Renal pelvis (tissue), 12 donors: Measurements from ENCODE around the gene PLEKHA6. TPM values are rescaled to one million over a fixed set of nuclear protein-coding genes. Genes with fewer than 3 reads are reported as not detected.

Source experiments
- DNase-seq: peaks from one replicate; pipeline ENCODE4 v3.0.0-alpha.2; 2013
- long read RNA-seq, 16 experiments: transcript quantifications; one replicate each; lab custom pipeline, GENCODE V29; 2026
- polyA plus RNA-seq, 3 donors: library from polyadenylated mRNA; unstranded; fragments of 120-200 nt; gene quantifications; one replicate each; pipeline ENCODE4 v1.2.1, GENCODE V29; 2013; ENCODE audit not compliant: insufficient read length in 3 of 3

Gene PLEKHA6, protein sequence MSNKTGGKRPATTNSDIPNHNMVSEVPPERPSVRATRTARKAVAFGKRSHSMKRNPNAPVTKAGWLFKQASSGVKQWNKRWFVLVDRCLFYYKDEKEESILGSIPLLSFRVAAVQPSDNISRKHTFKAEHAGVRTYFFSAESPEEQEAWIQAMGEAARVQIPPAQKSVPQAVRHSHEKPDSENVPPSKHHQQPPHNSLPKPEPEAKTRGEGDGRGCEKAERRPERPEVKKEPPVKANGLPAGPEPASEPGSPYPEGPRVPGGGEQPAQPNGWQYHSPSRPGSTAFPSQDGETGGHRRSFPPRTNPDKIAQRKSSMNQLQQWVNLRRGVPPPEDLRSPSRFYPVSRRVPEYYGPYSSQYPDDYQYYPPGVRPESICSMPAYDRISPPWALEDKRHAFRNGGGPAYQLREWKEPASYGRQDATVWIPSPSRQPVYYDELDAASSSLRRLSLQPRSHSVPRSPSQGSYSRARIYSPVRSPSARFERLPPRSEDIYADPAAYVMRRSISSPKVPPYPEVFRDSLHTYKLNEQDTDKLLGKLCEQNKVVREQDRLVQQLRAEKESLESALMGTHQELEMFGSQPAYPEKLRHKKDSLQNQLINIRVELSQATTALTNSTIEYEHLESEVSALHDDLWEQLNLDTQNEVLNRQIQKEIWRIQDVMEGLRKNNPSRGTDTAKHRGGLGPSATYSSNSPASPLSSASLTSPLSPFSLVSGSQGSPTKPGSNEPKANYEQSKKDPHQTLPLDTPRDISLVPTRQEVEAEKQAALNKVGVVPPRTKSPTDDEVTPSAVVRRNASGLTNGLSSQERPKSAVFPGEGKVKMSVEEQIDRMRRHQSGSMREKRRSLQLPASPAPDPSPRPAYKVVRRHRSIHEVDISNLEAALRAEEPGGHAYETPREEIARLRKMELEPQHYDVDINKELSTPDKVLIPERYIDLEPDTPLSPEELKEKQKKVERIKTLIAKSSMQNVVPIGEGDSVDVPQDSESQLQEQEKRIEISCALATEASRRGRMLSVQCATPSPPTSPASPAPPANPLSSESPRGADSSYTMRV
- polyA plus RNA-seq = 10 to 100 TPM; 50.3 to 61.9 (median 55.8) TPM
- long read RNA-seq, donor 1 = 0 reads
- long read RNA-seq, donor 2 = 0 reads
- long read RNA-seq, donor 3, partial matches to known transcripts = 5 of 7 reads
- long read RNA-seq, donor 3, other reads (novel, unspliced or antisense) = 0 of 7 reads
- long read RNA-seq, donor 4, partial matches to known transcripts = 0 of 2 reads
- long read RNA-seq, donor 4, other reads (novel, unspliced or antisense) = 0 of 2 reads
- long read RNA-seq, donor 5, partial matches to known transcripts = 0 of 1 reads
- long read RNA-seq, donor 5, other reads (novel, unspliced or antisense) = 0 of 1 reads
- long read RNA-seq, donor 6, partial matches to known transcripts = 5 of 5 reads
- long read RNA-seq, donor 6, other reads (novel, unspliced or antisense) = 0 of 5 reads
- long read RNA-seq, donor 7, partial matches to known transcripts = 6 of 6 reads
- long read RNA-seq, donor 7, other reads (novel, unspliced or antisense) = 0 of 6 reads
- long read RNA-seq, donor 8, partial matches to known transcripts = 5 of 6 reads
- long read RNA-seq, donor 8, other reads (novel, unspliced or antisense) = 0 of 6 reads
- long read RNA-seq, donor 9, partial matches to known transcripts = 15 of 16 reads
- long read RNA-seq, donor 9, other reads (novel, unspliced or antisense) = 0 of 16 reads
- long read RNA-seq, donor 10, partial matches to known transcripts = 9 of 12 reads
- long read RNA-seq, donor 10, other reads (novel, unspliced or antisense) = 0 of 12 reads
- long read RNA-seq, donor 11, partial matches to known transcripts = 6 of 6 reads
- long read RNA-seq, donor 11, other reads (novel, unspliced or antisense) = 0 of 6 reads
- long read RNA-seq, donor 12, partial matches to known transcripts = 16 of 17 reads
- long read RNA-seq, donor 12, other reads (novel, unspliced or antisense) = 0 of 17 reads
- long read RNA-seq, donor 13, partial matches to known transcripts = 0 of 1 reads
- long read RNA-seq, donor 13, other reads (novel, unspliced or antisense) = 0 of 1 reads
- long read RNA-seq, donor 14 = 0 reads
- long read RNA-seq, donor 15, partial matches to known transcripts = 16 of 19 reads
- long read RNA-seq, donor 15, other reads (novel, unspliced or antisense) = 0 of 19 reads
- long read RNA-seq, donor 16, partial matches to known transcripts = 6 of 6 reads
- long read RNA-seq, donor 16, other reads (novel, unspliced or antisense) = 0 of 6 reads

DNA sequence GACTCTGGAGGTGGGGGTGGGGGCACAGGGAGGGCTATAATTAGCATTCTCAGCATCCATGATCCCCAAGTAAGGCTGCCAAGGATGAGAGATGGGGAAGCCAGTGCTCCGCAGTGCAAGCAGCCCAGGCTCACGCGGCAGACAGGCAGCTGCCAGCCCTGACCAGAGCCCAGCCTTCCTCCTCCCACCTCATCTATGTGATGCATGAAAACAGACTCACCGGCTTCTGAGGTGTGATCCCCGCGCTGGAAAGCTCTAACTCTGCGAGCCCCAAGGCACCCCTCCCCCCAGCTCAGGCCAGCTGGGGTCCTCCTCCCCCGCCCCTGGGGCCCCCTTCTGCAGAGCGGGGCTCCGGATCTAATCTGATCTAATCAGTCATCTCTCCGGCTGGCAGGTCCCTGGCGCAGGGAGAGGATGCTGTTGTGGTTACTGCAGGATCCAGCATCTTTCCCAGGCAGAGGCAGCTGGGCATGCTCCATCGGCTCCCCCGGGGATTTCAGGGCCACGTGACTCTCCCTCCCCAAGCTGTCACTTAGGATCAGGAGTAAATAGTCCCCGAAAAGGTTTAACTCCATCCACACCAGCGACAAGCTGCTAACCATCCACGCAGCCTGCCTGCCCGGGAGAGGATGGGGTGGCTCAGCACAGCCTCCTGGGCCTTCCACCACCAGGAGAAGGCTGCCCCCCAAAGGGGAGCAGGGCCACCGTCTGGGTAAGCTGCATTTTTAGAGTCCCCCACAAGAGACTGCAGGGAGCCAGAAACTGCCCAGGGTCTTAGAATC is at the start of gene PLEKHA6:
TSS of gene PLEKHA6 (minus strand) at position 456 of the 782 bp plus-strand sequence. CDS start 86,202 bp downstream, outside the sequence.
- peak; percentile 69 for DNase-seq

DNA sequence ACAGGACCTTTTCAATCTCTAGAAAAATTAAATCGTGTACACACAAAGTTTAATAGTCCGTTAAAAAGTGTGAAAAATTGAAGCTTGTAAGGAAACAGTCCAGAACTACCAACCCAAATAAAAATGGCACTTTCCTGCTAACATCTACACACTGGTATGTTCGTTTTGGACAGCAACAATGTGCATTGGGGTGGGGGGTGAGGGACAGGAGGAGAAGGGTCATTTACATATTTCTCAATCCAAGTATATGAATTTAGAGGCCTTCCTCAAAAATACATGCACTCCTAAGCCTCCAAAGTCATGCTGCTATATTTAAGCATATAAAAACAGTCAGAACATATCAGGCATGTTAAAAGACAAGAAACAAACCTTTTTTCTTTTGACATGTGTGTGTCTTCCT is 49.4 kb upstream of the PLEKHA6 start:
- DNase-seq = no peak

DNA sequence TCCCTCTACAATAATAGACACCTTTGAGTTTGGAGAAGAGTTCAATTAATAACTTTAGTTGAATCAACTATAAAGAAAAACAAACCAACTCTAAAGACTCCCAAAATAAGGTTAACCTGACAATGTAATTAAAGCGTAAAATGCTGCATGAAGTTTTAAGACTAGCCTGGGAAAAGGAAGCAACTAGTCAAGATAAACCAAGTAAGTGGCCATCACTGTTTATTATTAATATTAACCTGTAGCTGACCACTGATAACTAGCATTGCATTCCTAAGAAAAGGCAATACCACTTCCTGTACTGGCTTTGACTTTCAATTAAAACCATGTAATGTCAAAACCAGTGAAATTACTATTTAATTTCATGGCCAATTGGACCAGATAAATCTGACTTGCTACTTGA is 48.9 kb upstream of the PLEKHA6 start:
- DNase-seq = no peak

DNA sequence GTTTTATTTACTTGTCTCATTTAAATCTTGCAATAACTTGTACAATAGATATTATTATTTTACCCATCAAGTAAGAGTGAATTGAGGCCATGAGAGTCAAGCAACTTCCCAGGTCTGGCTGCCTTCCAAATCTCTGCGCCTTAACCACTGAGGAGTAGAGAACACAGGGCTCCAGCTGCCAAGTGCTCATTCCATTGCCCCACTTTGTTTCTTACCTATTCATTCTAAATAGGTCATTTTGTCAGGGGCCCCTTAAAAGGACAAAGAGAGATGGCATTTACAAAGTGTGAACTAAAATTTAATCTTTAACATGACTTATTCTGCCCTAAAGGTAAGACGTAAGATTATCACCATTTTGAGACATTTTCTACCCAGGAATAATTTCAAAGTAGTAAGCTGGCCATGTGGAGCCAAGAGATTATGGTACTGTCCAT is 48.4 kb upstream of the PLEKHA6 start:
- peak; percentile 48 for DNase-seq

DNA sequence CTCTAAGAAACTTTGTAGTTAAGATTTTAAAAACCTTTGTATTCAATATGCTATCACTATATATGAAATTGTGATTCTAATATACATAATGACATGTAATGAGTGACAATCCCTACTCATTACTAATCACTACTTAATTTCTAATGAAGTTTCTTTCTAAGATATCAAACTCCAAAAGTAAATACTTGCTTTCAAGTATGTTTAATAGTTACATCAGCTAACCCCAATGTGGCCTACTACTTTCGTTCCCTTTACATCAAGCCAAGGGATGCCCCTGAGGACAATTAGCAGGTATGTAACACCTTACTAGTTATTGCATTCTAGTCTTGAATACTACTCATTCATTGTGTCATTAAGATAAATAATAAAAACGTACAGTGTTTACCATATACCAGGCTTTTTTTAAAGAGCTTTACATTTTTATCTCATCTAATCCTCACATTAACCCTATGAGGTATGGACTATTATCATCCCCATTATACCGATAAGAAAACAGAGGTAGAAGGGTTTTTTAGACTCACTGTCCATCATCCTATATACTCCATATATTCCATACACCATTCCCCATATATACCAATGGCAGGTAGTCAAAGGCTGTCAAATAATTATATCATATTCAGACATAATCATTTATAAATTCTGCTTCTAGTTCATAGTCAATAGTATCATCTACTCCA is 47.7 kb upstream of the PLEKHA6 start:
- DNase-seq = no peak

DNA sequence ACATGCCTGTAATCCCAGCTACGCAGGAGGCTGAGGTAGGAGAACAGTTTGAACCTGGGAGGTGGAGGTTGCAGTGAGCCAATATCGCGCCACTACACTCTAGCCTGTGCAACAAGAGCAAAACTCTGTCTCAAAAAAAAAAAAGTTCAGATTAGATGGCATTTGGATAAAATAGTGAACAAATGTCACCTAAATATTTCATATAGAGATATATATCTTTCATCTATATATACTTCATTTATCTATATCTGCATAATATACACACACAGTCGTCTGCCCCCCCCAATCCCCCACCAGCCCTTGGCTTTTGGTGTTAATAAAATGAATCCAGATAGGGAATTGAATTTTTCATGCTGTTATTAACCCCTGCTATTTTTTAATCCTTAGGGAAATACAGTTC is 46.9 kb upstream of the PLEKHA6 start:
- no peak for DNase-seq

DNA sequence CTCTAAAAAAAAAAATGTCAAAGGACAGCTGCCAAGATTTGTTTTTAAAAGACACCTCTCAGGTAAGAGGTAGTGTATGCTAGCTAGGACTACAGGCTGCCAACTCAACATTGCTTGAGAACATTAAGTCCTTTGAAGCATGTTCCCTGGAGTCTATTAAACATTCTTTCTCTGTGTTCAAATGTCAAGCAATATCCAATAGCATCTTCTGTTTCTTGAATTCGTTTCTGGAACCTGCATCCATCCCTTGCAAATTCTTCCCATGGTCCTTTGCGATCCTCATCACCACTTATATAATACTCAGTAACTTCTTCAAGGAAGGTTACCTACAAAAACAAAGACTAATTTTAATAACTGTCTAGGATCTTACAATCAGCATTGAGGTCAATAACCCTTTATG is 46.3 kb upstream of the PLEKHA6 start:
- no peak for DNase-seq

DNA sequence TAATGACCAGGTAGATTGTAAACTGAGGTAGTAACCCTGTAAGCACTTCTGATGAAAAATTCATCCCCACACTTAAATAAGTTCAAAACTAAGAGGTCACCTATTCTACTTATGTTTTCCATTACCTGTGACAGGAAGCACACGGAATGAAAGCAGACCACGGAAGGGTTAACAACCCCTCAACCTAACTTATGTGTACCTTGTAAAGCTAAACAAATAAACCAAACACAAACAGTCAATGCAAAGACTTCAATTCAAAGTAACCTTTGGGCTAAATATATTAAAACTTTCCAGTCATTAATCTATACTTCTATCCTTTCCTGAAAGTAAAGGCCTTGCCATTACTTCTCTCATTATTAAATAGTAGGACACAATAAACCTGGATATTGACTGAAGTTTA is 44.9 kb upstream of the PLEKHA6 start:
- no peak for DNase-seq

DNA sequence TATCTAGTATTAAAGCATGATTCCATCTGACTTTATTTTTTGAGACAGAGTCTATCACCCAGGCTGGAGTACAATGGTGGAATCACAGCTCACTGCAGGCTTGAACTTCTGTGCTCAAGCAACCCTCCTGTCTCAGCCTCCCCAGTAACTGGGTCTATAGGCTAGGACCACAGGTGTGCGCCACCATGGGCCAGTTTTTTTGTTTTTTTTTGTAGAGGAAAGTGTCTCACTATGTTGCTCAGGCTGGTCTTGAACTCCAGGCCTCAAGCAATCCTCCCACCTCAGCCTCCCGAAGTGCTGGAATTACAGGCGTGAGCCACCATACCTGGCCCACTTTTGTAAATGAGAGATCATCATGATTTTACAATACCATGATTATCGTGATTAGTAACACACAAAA is 42.7 kb upstream of the PLEKHA6 start:
- no peak for DNase-seq

DNA sequence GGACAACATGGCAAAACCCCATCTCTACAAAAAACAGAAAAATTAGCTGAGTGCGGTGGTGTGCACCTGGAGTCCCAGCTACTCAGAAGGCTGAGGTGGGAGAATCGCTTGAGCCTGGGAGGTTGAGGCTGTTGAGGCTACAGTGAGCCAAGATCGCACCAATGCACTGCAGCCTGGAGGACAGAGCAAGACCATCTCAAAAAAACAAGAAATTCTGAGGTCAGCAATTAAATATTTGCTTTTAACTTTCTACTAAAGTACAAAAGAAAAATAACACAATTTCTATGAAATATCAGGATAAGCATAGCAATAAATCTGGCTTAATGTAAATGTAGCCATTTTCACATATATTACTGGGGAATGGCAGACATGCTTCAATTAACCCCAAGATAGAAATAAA is 42.0 kb upstream of the PLEKHA6 start:
- no peak for DNase-seq

DNA sequence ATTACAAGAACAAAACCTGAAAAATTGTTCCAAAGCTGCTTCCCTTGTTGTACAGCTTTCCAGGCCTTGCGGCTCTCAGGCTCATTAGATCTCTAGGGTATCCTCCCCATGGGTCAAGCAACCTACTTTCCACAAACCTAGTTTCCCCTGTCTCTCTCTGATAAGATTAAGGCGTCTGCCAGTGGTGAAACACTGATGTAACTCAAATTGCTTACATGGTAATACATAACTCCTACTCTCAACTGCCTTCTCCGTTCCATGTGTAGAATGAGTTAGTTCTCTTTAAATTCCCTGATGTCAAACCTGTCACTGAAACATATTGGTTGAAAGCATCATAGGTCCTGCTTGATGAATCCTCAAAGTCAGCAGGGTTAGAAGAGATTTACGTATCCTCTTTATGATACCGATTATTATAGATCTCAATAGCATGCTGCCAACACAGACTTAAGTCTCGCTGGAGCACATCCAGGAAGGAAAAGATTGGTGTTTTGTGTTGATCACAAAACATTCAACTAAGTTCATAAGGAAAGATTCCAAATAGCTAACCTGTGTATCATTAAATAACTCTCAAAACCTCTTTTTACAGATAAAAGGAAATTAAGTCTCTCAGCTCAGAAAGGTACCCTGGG is 41.3 kb upstream of the PLEKHA6 start:
- no peak for DNase-seq

DNA sequence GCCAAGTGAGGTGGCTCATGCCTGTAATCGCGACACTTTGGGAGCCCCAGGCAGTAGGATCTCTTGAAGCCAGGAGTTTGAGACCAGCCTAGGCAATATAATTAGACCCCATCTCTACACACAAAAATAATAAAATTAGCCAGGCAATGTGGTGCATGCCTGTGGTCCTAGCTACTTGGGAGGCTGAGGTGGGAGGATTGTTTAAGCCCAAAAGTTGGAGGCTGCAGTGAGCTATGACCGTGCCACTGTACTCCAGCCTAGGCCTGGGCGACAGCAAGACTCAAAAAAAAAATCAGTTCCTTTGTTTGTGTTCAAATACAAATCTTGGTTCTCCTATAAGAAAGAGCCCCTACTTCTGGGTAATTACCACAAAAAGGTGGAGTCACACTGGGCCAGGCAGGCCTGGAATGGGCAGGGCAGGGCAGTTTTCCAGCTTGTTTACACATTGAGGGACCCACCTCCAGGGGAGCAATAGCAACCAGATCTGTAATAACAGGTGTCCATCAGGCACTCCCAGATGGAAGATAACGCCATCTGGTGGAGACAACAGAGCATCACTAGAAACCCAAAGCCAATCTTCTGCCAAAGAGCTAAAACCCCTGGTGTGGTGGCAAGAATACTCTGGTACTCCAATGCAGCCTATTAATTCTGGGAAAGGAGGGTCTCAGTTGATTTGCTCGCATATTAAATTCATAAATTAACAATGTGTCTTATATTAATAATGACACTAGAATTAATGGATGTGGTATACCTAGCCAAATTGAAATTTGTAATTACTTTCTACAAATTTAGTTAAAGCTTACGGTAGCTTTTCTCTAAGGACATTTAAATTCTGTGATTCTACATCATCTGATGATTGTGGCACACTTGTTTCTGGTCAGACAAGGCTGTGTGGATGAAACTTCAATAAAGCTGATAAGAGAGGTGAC is 38.7 kb upstream of the PLEKHA6 start:
- DNase-seq = peak; percentile 77

DNA sequence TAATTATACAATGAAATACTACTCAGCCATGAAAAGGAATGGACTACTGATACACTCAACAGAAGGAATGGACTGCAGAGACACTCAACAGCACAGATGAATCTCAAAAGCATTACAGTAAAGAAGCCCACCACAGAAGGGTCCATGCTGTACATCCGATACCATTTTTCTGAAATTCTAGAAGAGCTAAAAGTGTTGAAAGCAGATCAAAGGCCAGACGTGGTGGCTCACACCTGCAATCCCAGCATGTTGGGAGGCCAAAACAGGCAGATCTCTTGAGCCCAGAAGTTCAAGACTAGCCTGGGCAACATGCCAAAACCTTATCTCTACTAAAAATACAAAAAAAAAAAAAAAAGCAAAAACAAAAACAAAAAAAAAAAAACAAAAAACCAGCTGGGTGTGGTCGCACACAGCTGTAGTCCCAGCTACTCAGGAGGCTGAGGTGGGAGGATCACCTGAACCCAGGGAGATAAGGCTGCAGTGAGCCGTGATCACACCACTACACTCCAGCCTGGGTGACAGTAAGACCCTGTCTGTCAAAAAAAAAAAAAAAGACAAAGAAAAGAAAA is 36.4 kb upstream of the PLEKHA6 start:
- no peak for DNase-seq

DNA sequence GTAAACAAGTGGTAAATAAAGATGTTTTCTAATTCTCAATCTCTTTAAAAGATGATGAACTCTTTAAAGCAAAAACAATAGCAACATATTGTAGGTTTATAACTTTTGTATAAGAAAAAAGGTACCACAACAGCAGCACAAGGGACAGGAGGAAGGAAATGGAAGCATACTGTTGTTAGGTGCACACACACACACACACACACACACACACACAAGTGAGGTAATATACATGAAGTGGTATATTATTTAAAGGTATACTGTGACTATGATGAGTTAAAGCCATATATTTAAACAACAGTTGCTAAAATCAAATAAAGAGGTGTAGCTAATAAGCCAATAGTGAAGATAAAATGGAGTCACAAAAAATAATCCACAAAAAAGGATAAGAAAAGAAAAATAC is 31.9 kb upstream of the PLEKHA6 start:
- DNase-seq = no peak

DNA sequence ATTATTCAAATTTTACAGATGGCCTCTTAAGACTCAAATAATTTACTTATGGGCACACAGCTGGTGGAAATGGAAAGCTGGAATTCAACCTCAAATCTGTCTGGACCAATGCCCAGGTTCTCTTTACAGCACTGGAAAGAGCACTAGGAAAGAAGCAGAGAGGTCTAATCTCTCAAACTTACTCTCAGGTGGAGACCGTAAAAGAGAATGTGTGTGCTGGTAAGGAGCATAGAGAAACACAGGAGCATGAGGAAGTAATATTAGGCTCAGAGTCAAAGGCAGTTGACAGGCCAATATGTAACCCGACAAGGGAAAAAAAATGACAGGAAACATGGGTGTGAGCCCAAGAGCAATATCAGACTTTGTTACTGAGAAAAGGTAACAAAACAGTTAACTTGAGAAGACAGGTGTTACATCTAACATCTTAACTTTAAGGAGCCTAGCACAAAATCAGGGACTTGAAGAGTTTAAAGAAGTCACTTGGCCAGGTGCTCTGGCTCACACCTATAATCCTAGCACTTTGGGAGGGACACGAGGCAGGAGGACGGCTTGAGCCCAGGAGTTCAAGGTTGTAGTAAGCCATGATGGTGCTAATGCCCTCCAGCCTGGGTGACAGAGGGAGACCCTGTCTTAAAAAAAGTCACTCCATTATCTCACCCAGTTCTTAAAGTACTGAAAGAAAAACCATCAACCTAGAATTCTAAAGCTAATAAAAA is 31.2 kb upstream of the PLEKHA6 start:
- no peak for DNase-seq

DNA sequence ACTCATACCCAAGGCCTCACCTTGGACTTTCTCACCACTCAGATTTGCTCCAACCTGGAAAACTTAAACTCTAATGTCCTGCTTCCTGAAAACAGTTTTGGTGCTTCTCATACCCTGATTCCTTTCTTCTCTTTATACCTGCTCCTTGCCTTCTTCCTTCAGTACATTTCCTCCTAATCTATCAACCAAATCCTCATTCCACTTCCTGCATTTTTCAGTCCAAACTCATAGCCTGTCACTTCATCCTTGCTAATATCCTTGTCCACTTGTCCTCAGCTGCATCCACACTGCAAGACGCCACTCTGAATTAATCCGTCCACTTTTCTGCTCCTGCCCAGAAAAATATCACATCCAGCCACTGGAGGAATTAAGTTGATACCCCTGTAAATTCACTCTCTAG is 26.0 kb upstream of the PLEKHA6 start:
- DNase-seq = no peak
